LNCAP (cell line): ENCODE data around the gene PMVK.

ENCODE experiments used
- CTCF ChIP-seq: fragments of 450-650 bp; IDR thresholded peaks from 2 replicates; pipeline ENCODE4 v1.5.1; 2017; ENCODE audit warnings: mild to moderate bottlenecking

Gene PMVK

GRCh38 chr1:154883919-154884868 is 52.3 kb downstream of the PMVK start:
- TF ChIP-seq CTCF = no peak

- no peak for TF ChIP-seq CTCF
These were observed 54.5 kb downstream of the PMVK start for GRCh38 chr1:154881820-154882535.

DNA sequence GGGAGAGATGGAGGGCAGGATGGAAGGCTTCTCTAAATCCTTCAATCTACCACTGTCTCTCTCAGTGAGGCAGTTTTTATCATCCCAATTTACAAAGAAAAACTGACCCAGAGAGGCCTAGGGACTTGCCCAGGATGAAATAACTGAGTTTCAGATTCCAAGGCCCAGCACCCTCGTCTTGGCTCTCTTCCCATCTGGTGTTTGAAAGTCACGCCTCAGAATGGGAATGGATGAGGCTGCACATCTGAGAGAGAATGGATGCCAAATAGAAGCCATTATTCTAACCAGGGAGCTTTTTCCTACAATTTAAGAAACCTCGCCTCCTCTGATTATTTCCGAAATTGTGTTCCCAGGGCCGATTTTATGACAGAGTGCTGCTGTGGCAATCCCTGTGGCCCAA is 55.8 kb downstream of the PMVK start:
- no peak for TF ChIP-seq CTCF

GRCh38 chr1:154879038-154879421 is 57.5 kb downstream of the PMVK start:
- no peak for TF ChIP-seq CTCF

GRCh38 chr1:154878371-154879037 is 58.0 kb downstream of the PMVK start:
- TF ChIP-seq CTCF = peak; percentile 94

DNA sequence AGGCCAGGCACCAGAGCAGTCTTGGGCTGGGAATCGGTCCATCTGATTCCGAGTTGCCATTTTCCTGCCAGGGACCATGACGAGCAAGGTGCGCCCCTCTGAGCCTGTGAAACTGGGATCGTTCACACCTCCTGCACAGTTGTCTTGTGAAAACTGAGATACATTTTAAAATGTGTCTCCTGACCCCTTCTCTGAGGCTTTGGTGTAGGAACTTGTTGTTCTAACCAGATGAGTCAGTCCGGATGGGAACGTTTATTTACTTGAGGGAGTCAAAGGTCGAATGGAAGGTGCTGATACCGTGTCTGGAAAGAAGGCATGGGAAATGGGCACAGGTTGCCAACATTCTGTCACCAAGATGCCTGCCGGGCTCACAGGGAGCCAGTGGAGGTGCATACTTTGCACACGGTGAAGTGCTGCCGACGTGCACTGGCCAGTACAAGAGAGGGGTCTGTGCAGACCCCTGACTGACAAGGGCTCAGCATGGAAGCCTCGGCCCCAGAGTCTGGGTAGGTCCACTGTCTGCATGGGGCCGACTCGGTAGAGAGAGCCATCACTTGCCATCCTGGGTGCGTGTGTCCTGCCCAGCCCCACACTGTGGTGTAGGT is 59.0 kb downstream of the PMVK start:
- no peak for TF ChIP-seq CTCF

DNA sequence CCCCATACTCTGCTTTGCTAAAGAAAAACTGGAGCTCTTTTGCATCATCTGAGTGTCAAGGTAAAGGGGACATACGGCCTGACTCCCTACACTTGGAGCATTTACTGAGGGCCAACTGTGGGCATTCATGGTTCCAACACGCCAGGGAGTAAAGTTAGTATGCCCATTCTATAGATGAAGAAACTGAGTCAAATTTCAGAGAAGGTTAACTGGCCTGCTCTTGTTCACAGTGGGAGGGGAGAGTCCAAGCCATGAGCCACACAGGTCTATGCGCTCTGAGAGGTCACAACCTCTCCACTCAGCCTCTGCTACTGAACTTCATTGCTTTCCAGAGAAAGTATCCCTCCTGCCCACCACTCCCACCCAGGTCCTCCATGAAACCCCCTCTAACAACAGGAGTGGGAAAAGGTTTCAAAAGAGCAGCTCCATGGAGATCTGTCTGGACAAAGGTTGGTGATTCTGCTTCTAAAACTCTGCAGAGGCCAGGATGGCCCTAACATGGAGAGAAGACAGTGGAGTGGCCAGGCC is 59.6 kb downstream of the PMVK start:
- no peak for TF ChIP-seq CTCF
